Lower leg skin (tissue), 3 donors: ENCODE measurements around the gene HLX.

ENCODE experiments used
- CTCF ChIP-seq, 3 donors: fragments of 450-650 bp; IDR thresholded peaks; one replicate each; pipeline ENCODE4 v1.5.1; 2016; ENCODE audit warnings: antibody characterized with exemption in 3 of 3, mild to moderate bottlenecking in 3 of 3, moderate library complexity in 2 of 3
- POLR2A ChIP-seq, 2 donors: fragments of 450-650 bp; IDR thresholded peaks; one replicate each; pipeline ENCODE4 v1.6.1; 2016 to 2017; ENCODE audit warnings: antibody characterized with exemption in 2 of 2, mild to moderate bottlenecking in 1 of 2, moderate library complexity in 1 of 2

- TF ChIP-seq POLR2A (IDR thresholded peaks at IDR 0.05) = no peak
- TF ChIP-seq CTCF (IDR thresholded peaks at IDR 0.05) = peak in 1 of 3 donors; percentile 27
Measured at GRCh38 chr1:220873868-220874655, 5.2 kb upstream of the HLX start.
